ENCODE measurements around the gene AGMO.

Gene AGMO

DNA sequence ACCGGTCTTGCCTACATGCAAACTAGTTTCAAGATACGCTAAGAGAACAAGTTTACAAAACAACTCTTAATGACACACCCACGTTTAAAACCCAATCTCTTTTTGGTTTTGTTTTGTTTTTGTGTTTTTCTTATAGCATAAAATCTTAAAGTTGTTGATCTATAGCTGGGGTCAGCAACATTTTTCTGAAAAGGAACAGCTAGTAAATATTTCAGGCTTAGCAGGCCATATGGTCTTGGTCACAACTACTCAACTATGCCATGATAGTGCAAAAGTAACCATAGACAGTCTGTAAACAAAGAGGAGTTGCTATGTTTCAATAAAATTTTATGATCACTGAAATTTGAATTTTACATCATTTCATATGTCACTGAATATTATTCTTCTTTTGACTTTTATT is 327.4 kb downstream of the AGMO start:
- no peak for DNase-seq (ENCODE audit: low read depth in 2 of 2)

- DNase-seq (ENCODE audit: low read depth in 2 of 2) = no peak
Measured at GRCh38 chr7:15228831-15229230, 333.0 kb downstream of the AGMO start.

GRCh38 chr7:15225981-15226380 is 335.8 kb downstream of the AGMO start:
- no peak for DNase-seq (ENCODE audit: low read depth in 2 of 2)

DNA sequence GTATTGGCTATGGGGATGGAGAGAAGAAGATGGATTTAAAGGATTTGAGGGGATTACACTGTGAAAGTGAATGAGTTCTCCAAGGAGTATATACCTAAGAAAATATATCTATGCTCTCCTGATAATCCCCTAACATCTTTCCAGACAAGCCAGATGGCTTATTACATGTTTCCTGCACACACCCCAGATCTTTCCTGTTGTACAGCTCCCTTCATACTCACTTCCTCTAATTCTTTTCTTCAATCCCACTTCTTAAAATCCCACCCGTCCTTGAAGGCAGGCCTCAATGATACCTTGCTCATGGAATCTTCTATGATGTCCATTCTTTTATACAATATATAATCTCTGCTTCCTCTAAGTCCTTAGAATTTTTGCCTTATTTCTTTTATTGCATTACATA is 342.1 kb downstream of the AGMO start:
- no peak for DNase-seq (ENCODE audit: low read depth in 2 of 2)

GRCh38 chr7:15218261-15218660 is 343.6 kb downstream of the AGMO start:
- DNase-seq (ENCODE audit: low read depth in 2 of 2) = no peak

- no peak for DNase-seq (ENCODE audit: low read depth in 2 of 2)
Measured at GRCh38 chr7:15215616-15216015, 346.2 kb downstream of the AGMO start.

DNA sequence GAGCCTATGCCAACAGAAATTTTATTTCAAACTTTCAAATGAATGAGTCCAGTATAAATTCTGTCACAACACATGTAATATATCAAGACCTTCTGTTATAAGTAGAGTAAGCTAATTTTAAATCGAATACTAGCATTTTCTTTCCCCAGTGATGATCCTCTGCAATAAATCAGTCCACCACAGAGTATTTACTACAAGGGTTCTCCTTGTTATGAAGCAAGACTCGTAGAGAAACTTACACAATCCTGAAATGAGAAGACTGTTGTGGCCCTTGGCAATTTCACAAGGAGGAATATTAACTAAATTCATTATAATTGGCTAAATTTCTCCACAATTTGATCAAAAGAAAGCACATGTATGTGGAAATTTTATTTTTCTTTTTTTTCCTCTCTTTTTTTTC is 346.8 kb downstream of the AGMO start:
- no peak for DNase-seq (ENCODE audit: low read depth in 2 of 2)

GRCh38 chr7:15213093-15213492 is 348.7 kb downstream of the AGMO start:
- DNase-seq (ENCODE audit: low read depth in 2 of 2) = no peak

DNA sequence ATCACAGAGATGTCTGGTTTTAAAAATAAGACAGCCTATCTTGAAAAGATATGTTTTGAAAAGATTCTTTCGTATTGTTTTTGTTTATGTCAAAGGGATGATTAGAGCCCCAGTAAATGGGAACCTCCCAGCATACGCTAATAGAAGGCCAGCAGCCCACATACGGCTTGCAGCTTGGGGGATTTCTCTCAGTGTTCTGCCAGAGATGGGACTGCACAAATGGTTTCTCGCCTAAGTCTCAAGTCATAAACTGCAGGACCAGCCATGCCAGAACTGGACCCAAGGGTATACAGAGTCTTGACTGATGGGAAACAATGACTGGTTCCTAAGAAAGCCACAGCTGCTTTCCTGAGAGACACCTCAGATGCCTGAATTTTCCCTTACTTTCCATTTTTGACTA is 352.4 kb downstream of the AGMO start:
- no peak for DNase-seq (ENCODE audit: low read depth in 2 of 2)

DNA sequence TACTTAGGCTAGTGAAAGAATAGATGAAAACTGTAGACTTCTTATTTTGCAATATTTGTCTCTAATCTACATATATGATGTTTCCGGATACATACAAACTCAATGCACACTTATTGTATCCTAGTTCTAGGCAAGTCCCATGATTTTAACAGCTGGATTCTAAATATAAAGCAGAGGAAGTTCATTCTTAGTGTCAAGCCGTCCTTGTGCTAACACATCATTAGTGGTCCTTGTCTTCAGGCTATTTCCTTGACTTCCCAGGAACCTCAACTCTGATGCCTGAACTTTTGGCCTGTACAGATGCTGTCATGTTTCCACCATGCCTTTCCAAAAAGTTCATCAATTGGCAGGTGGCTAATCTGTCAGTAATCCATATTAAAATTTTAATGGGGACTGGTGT is 357.4 kb downstream of the AGMO start:
- no peak for DNase-seq (ENCODE audit: low read depth in 2 of 2)

GRCh38 chr7:15199482-15199881 is 362.3 kb downstream of the AGMO start:
- DNase-seq (ENCODE audit: low read depth in 2 of 2) = no peak

DNA sequence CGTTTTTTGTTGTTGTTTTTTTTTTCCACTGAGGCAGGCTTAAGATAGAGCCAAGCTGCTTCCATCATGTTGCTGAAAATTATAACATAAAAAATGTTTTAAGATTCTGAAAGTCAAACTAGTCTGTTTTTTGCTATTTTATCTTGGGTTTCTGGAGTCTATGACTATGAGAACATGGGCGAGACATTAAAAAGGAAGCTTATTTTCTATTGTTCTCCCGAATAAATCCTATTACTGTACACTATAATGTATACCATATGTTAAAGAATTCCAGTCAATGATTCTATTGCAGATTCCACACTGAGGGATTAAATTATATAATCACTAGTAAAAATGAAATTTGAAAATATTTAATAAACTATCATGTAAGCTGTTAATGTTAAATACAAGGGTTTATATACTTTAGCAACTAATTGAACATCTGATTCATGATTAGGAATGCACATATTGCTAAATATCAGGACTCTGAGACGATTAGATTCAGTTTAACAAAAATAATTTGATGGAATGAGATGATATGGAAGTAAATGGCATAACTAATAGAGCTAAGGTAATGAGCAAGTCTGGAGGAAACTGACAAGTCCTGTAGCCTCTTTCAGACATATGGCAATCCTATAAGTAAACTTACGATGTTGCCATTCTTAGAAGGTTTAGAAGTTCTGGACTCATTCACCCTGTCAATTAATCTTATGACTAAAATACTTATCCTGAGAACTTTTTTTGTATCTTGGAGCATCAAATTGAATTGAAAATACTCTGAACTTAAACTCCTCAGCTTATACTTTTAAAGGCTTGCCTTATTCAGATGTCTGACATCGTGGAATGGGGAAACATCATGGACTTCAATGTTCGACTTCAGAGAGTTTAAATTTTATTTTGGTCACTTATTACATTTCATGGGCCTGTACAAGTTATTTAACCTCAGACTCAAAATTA is 364.5 kb downstream of the AGMO start:
- DNase-seq (ENCODE audit: low read depth in 2 of 2) = no peak

DNA sequence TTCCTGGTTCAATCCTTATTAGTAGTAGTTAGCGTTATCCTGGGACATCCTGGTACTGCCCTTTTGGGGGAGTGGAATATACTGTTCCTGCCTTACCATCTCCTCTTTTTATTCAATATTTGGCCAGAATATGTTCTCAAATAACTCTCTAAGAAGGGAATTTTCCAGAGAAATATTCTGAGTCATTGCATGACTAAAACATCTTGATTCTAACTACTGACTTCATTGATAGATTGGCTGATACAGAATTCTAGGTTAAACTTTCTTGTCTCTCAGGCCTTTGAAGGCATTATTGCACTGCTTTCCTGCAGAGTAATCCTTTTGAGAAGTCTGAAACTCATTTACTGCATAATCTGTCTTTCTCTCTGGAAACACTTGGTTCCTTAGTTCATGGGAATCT is 383.8 kb downstream of the AGMO start:
- DNase-seq (ENCODE audit: low read depth in 2 of 2) = no peak

DNA sequence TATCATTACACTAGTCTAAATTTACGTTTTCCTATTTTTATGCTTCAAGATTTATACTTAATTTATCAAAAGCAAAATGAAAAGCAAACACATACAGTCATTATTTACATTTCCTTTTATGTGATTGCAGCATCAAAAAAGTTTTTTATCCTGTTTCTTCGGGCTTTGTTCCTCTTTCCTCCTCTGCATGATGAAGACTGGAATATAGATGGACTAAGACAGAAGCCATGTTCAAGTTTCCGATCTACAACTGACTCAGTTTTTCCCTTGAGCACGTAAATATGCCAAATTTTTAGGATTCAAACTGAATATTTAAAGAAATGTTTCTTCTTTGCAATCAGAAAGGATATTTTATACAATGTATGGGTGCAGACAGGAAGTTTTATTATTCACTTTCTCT is 385.7 kb downstream of the AGMO start:
- DNase-seq (ENCODE audit: low read depth in 2 of 2) = no peak

GRCh38 chr7:15175152-15175551 is 386.7 kb downstream of the AGMO start:
- DNase-seq (ENCODE audit: low read depth in 2 of 2) = no peak

- DNase-seq (ENCODE audit: low read depth in 2 of 2) = no peak
Measured at GRCh38 chr7:15174485-15174884, 387.3 kb downstream of the AGMO start.

DNA sequence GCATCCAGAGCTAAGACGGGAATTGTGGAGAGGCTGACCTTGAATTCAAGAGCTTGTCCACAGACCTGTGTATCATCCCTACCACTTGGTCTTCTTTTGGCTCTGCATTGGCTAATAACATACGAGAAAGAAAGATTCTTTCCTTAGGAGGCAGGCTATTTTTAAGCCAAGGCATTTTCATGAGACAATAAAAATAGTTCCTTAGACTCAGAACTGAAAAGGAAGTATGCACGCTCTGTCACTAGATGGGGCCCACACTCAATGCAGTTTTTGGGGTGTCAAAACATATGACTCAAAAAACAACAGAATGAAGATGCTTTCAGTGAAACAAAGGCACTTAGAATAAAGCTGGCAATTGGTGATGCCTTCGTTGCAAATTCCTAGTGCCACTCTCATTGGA is 393.3 kb downstream of the AGMO start:
- DNase-seq (ENCODE audit: low read depth in 2 of 2) = no peak

DNA sequence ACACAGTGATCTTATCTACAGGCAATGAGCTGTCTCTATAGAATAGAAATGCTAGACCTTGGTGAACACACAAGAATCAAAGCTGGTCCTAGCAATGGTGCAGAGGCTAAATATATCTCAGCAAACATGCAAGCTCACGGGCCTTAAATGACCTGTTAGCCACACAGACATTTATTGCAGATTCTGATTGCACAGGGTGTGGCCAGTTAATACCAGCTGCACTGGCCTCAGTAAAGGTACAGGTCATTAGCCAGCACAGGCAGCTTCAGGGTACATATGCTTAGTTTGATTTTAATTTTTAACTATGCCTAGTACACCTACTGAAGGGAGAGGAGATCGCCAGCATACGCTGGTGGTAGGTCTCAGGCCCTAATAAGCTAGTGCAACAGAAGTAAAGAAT is 393.9 kb downstream of the AGMO start:
- no peak for DNase-seq (ENCODE audit: low read depth in 2 of 2)

- DNase-seq (ENCODE audit: low read depth in 2 of 2) = no peak
Measured at GRCh38 chr7:15166620-15167019, 395.2 kb downstream of the AGMO start.

GRCh38 chr7:15159261-15159660 is 402.6 kb downstream of the AGMO start:
- DNase-seq (ENCODE audit: low read depth in 2 of 2) = no peak

GRCh38 chr7:15158141-15158810 is 403.5 kb downstream of the AGMO start:
- no peak for DNase-seq (ENCODE audit: low read depth in 2 of 2)

Data from stimulated activated CD4-positive, alpha-beta T cell treated with anti-CD3 and anti-CD28 coated beads, Interleukin-1b, Interleukin-23, amount 100 ng/mL, for 1 hour (primary cell).